ENCODE results near the gene C1orf52. TPM values are rescaled to one million over a fixed set of nuclear protein-coding genes. Genes with fewer than 3 reads are reported as not detected.

Gene C1orf52
- total and polyA plus RNA-seq, 9 of the 15 experiments (the other 6 are each of a cell fraction or from before 2014, with no cell fraction given) = 17.0 to 38.5 (median 33.0) TPM

DNA sequence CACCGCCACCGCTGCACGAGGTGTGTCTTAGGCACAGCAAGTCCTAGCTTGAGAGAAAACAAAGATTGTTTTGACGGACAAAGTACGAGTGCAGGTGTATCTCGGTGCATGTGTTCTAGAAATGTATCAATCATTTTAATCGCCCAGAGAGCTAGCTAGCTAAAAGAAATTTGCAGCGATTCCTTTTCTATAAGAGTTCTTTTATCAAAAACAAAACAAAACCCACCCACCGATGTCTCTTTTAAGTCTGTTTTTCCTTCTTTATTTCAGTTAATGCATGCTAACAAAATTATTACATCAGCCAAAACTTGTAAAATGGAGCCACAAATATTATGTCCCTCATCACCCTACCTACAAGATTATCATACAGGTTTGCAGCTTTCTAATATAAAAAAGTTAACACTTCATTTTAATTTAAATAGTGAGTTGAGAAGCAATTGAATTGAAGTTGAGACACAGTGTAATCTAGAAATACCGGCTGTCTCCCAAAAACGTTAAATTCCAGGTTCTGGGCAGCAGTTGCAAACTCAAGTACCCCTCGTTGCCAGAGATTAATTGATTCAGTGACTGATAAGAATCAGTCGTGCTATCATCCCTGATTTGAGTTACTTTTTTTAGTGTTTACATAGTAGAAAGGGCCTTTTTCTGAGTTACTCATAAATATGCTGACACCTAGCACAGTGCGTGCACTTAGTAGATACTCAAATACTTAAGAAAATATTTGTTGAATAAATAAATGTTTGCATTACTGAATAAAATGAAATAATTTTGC, 57.2 kb downstream of the C1orf52 start (continued):
- TF ChIP-seq, protein P1, sequence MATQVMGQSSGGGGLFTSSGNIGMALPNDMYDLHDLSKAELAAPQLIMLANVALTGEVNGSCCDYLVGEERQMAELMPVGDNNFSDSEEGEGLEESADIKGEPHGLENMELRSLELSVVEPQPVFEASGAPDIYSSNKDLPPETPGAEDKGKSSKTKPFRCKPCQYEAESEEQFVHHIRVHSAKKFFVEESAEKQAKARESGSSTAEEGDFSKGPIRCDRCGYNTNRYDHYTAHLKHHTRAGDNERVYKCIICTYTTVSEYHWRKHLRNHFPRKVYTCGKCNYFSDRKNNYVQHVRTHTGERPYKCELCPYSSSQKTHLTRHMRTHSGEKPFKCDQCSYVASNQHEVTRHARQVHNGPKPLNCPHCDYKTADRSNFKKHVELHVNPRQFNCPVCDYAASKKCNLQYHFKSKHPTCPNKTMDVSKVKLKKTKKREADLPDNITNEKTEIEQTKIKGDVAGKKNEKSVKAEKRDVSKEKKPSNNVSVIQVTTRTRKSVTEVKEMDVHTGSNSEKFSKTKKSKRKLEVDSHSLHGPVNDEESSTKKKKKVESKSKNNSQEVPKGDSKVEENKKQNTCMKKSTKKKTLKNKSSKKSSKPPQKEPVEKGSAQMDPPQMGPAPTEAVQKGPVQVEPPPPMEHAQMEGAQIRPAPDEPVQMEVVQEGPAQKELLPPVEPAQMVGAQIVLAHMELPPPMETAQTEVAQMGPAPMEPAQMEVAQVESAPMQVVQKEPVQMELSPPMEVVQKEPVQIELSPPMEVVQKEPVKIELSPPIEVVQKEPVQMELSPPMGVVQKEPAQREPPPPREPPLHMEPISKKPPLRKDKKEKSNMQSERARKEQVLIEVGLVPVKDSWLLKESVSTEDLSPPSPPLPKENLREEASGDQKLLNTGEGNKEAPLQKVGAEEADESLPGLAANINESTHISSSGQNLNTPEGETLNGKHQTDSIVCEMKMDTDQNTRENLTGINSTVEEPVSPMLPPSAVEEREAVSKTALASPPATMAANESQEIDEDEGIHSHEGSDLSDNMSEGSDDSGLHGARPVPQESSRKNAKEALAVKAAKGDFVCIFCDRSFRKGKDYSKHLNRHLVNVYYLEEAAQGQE (IDR thresholded peaks at IDR 0.05; ENCODE audit: borderline replicate concordance) = no peak
- TF ChIP-seq, protein P1 (CRISPR knock-in tag; IDR thresholded peaks at IDR 0.05; ENCODE audit: low read depth) = no peak
- TF ChIP-seq CREB1 (IDR thresholded peaks at IDR 0.05) = no peak
- TF ChIP-seq CREB1 (CRISPR knock-in tag; IDR thresholded peaks at IDR 0.05) = no peak
- no peak for TF ChIP-seq EP300 (IDR thresholded peaks at IDR 0.05; ENCODE audit: low read length)
- TF ChIP-seq, protein P2, sequence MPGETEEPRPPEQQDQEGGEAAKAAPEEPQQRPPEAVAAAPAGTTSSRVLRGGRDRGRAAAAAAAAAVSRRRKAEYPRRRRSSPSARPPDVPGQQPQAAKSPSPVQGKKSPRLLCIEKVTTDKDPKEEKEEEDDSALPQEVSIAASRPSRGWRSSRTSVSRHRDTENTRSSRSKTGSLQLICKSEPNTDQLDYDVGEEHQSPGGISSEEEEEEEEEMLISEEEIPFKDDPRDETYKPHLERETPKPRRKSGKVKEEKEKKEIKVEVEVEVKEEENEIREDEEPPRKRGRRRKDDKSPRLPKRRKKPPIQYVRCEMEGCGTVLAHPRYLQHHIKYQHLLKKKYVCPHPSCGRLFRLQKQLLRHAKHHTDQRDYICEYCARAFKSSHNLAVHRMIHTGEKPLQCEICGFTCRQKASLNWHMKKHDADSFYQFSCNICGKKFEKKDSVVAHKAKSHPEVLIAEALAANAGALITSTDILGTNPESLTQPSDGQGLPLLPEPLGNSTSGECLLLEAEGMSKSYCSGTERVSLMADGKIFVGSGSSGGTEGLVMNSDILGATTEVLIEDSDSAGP (CRISPR knock-in tag; IDR thresholded peaks at IDR 0.05) = 0 out of 2 replicates have a peak, but pooled peaks have one; percentile 1
- TF ChIP-seq ZEB2 (IDR thresholded peaks at IDR 0.05) = no peak
- TF ChIP-seq, protein P3, sequence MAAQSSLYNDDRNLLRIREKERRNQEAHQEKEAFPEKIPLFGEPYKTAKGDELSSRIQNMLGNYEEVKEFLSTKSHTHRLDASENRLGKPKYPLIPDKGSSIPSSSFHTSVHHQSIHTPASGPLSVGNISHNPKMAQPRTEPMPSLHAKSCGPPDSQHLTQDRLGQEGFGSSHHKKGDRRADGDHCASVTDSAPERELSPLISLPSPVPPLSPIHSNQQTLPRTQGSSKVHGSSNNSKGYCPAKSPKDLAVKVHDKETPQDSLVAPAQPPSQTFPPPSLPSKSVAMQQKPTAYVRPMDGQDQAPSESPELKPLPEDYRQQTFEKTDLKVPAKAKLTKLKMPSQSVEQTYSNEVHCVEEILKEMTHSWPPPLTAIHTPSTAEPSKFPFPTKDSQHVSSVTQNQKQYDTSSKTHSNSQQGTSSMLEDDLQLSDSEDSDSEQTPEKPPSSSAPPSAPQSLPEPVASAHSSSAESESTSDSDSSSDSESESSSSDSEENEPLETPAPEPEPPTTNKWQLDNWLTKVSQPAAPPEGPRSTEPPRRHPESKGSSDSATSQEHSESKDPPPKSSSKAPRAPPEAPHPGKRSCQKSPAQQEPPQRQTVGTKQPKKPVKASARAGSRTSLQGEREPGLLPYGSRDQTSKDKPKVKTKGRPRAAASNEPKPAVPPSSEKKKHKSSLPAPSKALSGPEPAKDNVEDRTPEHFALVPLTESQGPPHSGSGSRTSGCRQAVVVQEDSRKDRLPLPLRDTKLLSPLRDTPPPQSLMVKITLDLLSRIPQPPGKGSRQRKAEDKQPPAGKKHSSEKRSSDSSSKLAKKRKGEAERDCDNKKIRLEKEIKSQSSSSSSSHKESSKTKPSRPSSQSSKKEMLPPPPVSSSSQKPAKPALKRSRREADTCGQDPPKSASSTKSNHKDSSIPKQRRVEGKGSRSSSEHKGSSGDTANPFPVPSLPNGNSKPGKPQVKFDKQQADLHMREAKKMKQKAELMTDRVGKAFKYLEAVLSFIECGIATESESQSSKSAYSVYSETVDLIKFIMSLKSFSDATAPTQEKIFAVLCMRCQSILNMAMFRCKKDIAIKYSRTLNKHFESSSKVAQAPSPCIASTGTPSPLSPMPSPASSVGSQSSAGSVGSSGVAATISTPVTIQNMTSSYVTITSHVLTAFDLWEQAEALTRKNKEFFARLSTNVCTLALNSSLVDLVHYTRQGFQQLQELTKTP (IDR thresholded peaks at IDR 0.05; ENCODE audit: low read depth in 1 of 2, partially characterized antibody in 2 of 2) = no peak
- TF ChIP-seq XRCC4 (IDR thresholded peaks at IDR 0.05; ENCODE audit: extremely low read depth, insufficient read depth, insufficient read length) = no peak
- TF ChIP-seq, protein P4, sequence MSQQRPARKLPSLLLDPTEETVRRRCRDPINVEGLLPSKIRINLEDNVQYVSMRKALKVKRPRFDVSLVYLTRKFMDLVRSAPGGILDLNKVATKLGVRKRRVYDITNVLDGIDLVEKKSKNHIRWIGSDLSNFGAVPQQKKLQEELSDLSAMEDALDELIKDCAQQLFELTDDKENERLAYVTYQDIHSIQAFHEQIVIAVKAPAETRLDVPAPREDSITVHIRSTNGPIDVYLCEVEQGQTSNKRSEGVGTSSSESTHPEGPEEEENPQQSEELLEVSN (IDR thresholded peaks at IDR 0.05; ENCODE audit: borderline replicate concordance in 1 of 2, extremely low read depth in 1 of 2, insufficient read depth in 1 of 2, insufficient read length in 1 of 2, low read depth in 1 of 2, low read length in 1 of 2, poor library complexity in 1 of 2, severe bottlenecking in 1 of 2) = peak in 1 of 2 experiments; percentile 17
- no peak for TF ChIP-seq GATA2 (CRISPR knock-in tag; IDR thresholded peaks at IDR 0.05)
- no peak for TF ChIP-seq POLR2A (conservative IDR thresholded peaks at IDR 0.05)
- no peak for TF ChIP-seq ZNF282 (CRISPR knock-in tag; IDR thresholded peaks at IDR 0.05)
